Measurements from ENCODE around the gene SLU7.

SLU7 gene

GRCh38 chr5:160399402-160400353, 19.2 kb downstream of the SLU7 start, which contains the start of gene FAM200C:
Gene FAM200C (minus strand): TSS chr5:160400054. CDS start chr5:160395490, 4,564 bp downstream.
- peak; percentile 96 for FAIRE-seq

- FAIRE-seq, result peak; percentile 72
Measured at GRCh38 chr5:160398806-160399205, 20.1 kb downstream of the SLU7 start.

- FAIRE-seq, result no peak
Measured at GRCh38 chr5:160397492-160397891, 21.4 kb downstream of the SLU7 start.

GRCh38 chr5:160395111-160395510, 23.8 kb downstream of the SLU7 start:
- no peak for FAIRE-seq

- FAIRE-seq, result peak; percentile 98
Measured at GRCh38 chr5:160390787-160391696, 27.8 kb downstream of the SLU7 start.

- FAIRE-seq, result no peak
Measured at GRCh38 chr5:160387445-160387844, 31.4 kb downstream of the SLU7 start.

- no peak for FAIRE-seq
Measured at GRCh38 chr5:160385496-160385895, 33.4 kb downstream of the SLU7 start.

GRCh38 chr5:160384681-160385080, 34.2 kb downstream of the SLU7 start:
- FAIRE-seq, result no peak

GRCh38 chr5:160382346-160382745, 36.5 kb downstream of the SLU7 start:
- FAIRE-seq, result no peak

GRCh38 chr5:160380041-160380440, 38.8 kb downstream of the SLU7 start:
- no peak for FAIRE-seq

GRCh38 chr5:160379511-160379910, 39.4 kb downstream of the SLU7 start:
- FAIRE-seq, result no peak

- FAIRE-seq, result no peak
Measured at GRCh38 chr5:160378330-160378729, 40.6 kb downstream of the SLU7 start.

GRCh38 chr5:160377651-160378050, 41.2 kb downstream of the SLU7 start:
- FAIRE-seq, result no peak

- no peak for FAIRE-seq
Measured at GRCh38 chr5:160376416-160376815, 42.5 kb downstream of the SLU7 start.

GRCh38 chr5:160375701-160376100, 43.2 kb downstream of the SLU7 start:
- no peak for FAIRE-seq

GRCh38 chr5:160375166-160375565, 43.7 kb downstream of the SLU7 start:
- FAIRE-seq, result no peak

- no peak for FAIRE-seq
Measured at GRCh38 chr5:160371294-160371693, 47.6 kb downstream of the SLU7 start.

GRCh38 chr5:160370713-160371034, 48.2 kb downstream of the SLU7 start:
- FAIRE-seq, result no peak

- no peak for FAIRE-seq
Measured at GRCh38 chr5:160369990-160370712, 48.7 kb downstream of the SLU7 start, which contains the start of gene C1QTNF2. Gene C1QTNF2 (minus strand): TSS chr5:160370626. CDS start chr5:160355011, 15,615 bp downstream.

GRCh38 chr5:160367885-160368284, 51.0 kb downstream of the SLU7 start:
- FAIRE-seq, result no peak

GRCh38 chr5:160367261-160367660, 51.6 kb downstream of the SLU7 start:
- no peak for FAIRE-seq

- no peak for FAIRE-seq
Measured at GRCh38 chr5:160366230-160366629, 52.7 kb downstream of the SLU7 start.

Measured in A204.1 (cell line).